ENCODE measurements around the gene RET.

The RET gene

DNA sequence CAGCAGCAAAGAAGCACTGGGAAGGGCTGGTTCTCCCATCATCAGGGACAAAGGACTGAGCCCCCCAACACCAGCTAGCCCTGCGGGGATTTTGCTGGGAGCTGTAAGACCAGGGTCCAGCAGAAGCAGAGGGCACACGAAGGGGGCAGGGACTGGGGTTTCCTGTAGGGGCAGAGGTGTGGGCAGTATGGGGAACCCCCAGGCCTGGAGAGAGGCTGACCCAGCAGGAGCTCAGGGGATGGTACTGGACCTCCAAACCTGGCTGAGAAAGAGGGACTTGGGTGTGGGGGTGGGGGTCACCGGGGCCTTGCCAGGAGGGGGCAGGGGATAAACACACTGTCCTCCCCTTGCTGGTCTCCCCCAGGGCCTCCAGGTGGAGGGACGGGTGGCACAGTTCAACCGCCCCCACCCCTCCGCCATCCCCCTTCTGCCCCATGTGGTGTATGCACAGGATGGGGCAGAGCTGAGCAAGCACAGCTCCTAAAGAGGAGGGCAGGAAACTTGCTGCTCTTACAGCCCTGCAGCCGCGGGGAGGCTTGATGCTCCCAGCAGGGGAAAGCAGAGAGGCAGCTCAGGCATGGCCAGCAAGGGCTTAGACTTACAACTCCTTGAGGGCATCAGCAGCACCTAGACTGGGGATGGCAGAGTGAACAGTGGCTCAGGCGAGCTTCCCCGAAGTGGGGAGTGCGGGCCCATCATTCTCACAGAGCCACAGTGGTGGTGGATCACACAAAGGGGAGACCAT lies 12.4 kb upstream of the RET start:
- DNase-seq, result no peak

DNA sequence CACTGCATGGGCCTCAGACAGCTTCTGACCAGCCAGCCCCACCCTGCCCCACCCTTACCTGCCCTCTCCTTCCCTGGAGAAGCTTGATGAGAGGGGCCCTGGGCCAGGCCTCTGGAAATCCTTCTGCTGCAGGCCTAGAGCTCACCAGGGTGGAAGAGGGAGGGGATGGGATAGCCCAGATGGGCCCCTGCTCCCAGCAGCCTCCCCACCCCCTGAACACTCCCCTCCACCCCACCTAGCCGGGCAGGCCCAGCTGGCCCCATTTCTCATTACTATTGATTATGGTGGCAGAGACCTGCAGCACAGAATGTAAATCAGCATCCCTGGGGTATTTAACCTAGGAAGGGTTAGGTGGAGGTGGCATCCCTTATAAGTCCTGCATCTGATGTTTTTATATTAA lies 11.6 kb upstream of the RET start:
- no peak for DNase-seq

DNA sequence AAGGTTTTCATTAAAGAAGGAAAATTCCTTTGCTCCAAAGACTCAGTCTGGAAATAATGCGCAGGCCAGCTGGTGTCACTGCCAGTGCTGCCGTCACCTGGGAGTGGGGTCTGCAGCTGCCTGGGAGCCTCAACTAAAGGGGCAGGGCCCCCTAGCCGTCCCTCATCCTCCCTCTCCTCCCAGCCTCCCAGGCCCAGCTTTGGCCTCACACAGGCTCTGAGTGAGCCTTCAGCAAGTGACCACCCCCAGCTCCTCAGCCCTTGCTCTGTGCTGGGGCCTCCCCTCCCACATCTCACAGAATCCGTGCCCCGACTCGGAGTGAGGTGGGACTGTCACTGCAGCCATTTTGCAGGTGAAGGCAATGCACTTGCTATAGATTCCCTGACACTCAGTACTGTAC lies 11.1 kb upstream of the RET start:
- no peak for DNase-seq

DNA sequence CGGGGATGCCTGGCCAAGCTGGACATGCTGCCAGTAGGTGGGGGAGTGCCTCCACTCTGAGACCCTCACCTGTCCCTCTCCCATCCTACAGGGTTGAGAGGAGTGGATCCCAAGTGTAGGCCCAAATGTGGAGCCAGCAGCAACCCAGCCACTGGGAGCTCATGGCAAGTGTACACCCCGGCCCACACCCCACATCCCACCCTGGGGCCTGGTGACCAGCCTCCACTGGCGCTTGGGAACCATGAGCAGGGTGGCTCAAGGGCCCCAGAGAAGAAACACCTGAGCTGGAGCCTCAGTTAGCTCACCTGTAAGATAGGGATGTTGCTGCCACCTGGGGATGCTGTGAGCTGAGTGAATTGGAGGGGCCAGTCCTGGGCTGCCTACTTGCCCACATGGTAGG lies 10.4 kb upstream of the RET start:
- DNase-seq, result no peak

DNA sequence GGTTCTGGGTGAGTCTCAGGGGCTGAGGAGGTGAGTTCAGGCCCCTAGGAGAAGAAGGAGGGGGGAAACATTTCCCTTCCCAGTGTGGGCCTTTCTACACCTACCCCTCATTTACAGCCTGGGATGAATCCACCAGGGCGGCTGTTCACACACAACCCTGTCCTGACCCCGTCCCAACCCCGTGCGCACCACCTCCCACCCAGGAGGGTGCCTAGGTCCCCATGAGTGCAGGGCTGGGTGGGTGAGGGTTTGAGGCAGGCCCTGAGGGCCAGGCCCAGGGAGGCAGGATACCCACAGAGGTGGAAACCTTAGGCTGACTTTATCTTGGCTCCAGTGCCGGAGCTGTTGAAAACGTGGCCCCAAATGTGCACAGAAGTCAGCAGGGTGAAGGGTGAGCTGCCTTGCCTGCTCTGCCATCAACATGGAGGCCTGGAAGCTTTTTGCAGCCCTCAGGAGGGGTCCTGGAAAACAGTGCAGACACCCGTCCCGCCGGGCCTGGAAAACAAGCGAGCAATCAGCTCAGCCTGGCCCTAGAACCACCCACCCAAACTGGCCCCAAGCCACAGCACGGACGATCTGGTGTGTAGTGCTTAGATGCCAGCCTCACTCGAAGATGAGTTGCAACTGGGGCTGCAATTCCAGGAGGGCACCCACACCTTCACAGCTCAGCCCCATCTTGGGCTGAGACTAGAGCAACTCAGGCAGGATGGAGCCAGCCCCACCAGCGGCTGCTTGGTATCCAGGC lies 9.3 kb upstream of the RET start:
- no peak for DNase-seq

DNA sequence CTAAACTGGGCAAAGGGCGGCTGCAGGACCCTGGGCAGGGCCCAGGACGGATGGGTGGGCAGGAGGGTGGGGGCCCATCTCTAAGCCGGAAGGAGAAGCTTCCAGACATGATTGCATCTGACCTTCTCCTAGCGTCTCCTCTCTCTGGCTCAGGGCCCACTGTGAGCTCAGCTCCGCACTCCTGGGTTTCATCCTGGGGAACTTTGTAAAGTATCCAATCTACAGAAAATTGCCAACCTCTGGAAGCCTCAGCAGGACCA lies 8.8 kb upstream of the RET start:
- no peak for DNase-seq

DNA sequence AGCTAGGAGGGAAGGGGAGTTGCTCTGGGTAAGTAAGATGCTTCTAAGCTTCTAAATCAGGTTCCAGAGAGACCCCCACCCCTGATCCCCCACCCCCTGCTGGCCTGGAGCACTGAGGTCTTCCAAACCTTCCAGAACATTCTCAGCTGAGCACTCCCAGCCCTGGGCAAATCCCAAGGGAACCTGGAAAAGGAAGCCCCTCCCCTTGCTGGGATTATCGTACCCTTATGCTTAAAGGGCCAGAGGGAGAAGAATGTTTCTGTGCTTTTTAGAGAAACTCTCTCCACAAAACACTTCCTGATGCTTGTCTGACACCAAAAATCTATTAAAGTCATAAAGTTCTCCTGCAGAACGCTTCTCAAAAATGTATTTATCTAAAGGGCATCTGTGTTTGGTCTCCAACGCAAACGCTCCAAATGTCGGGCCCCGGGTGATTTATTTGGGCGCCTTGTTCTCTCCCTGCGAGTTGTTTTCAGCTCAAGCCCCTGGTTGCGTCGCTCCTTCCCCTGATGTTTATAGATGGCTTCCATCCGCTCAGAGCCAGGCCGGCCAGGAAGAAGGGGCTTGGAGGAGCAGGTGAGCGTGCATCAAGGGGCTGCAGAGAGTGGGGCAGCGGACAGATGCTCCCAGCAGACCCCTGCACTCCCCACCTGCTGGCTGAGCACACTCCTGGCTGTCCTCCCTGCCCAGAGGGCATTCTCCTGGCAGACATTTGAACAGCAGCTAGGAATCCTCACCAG lies 8.2 kb upstream of the RET start:
- no peak for DNase-seq

DNA sequence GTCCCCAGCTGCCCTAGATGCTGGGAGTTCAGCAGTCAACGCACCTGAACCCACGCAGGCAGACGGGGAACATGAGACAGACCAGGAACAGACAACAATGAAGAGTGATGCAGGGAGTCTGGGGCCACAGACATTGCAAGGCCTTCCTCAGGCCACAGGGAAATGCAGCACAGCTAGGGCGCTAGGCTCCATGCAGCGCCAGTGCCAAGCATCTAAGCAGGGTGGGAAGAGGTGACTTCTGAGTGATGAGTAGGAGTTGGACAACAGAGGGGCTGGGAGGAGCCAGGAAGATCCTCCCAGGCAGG lies 7.7 kb upstream of the RET start:
- no peak for DNase-seq

DNA sequence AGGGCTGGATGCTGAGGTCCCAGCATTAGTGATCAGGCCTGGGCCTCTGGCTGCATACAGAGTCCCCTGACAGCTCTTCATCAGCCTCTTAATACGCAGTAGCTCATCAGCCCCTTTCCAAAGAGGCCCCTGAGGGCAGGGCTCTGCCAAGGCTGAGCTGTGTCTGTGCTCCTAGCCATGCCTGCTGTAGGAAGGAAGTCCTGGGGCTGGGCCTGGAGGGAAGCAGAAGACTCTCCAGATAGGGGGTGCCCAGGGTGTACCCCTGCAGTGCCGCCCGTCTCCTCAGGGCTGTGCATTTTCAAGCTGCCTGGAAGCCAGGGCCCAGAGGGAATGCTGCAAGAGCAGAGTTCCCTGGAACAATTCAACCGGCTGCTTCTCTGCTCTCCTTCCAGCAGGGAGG lies 7.3 kb upstream of the RET start:
- no peak for DNase-seq

DNA sequence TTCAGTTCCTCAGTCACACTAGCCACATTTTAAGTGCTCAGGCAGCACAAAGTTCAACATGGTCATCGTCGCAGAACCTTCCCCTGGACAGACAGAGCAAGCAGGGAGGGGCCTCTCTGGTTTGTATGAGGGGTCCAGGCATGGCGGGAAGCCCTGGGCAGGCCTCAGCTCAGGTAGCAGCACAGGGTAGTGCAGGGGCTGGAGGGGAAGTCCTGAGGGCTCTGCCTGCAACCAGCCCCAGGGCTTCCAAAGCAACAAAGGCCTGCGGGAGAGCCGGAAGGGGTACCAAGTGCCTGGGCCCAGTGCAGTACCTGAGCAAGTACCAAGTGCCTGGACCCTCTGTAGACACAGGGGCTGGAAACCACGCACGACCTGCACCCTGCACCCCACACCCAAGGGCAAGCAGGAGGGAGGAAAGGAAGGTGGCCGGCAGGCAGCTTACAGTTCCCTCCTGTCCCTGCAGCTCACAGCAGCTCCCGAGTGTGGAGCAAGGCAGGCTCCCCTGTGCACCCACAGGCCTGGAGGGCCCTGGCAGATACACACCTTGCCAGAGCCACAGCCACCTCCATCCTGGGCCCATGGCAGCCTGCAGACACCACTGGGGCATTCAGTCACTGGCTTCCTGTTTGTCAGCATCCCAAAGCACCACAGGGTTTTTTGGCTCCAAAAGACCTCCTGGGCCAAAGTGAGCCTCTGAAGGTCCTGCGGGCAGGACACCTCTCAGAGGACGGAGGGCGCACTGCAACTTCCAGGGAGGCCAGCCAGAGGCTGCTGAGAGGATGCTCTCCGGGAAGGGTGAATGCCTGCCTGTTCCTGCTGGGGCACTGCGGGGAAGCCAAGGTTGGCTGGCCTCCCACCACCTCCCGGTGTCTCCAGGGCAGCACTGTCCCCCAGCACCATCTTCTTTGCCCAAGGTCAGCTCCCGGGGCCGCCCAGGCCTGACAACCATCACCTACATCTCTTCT lies 6.5 kb upstream of the RET start:
- DNase-seq, result no peak

DNA sequence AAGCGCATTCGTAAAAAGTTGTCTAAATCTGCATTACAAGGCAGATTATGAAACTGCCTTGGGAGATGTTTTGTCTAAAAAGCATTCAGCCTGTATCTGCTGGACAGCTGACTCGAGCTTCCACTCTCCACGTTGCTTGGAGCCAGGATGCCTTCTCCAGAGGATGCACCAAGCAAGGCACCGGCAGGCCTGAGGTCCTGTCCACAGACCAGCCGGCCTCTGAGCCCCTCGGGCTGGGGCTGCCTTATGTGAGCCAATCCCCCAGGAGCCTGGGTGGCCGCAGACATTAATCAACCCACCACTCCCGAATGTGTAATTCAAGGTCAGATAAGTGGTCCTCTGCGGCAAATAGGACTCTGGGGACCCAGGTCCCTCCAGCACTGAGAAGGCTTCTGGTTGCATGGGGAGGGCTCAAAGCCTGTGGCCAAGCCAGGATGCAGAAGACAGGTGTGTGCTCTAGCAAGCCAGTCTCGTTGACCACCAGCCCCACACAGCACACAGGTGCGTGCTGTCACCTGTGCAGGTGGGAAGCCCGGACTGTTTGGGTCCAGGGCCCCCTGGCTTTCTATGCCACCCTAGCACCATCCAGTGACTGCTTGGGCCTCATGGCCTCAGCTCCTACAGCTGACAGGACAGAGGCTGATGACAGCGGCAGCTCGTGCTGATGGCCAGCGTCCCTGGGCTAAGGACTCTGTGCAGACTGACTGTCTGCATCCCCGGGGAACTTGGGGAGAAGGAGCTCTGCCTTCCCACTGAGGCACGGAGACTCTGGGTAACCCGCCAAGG lies 4.8 kb upstream of the RET start:
- DNase-seq, result no peak

DNA sequence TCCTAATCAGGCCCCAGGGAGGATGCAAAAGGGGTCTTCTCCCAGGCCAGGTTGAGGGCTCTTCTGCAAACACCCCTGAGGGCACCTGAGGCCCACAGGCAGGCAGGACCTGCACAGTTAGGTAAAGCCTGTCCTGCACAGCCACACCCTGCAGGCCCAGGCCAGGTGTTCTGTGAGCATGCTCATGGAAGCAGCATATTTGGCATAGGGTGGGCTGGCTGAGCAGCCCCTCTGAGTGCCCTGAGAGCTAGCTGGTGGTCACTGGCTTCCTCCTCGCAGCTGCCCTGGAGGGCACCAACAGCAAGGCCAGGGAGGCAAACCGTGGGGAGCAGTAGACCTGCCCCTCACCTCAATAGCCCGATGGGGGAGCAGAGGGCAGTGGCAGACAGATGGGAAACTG lies 3.7 kb upstream of the RET start:
- DNase-seq, result no peak

DNA sequence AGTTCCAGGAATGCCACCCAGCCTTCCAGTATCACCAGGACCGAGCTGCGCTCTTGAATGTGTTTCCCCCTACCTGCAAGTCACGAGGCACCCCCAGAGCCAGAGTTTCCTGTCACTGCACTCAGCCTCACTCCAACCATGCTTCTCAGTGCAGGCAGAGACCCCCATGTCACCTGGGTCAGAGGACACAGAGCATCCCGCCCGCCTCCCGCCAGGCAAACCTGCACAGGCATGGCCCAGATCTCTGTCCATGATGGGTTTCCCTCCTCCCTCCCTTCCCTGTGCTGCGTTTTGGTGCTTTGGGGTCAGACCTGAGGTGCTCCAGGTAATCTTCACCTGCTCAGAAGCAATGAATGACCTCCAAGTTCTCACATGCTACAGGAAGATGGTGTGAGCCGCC lies 3.1 kb upstream of the RET start:
- DNase-seq, result no peak

DNA sequence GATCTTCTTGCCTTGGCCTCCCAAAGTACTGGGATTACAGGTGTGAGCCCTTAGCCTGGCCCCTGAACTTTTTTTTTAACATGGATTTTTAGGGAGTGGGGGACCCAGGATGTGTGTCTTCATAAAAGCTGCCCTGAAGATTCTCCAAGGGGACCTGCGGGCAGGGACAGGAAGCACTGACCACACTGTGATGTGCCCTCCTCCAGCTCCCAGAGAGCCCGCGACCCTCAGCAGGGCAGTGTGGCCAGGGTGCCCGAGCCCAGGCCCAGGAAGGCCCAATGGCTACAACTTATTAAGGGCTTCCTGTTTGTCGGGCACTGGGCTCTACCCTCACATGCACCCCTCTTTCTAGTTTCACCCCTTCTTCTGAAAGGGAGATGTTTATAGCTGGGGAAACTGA lies 2.5 kb upstream of the RET start:
- no peak for DNase-seq

DNA sequence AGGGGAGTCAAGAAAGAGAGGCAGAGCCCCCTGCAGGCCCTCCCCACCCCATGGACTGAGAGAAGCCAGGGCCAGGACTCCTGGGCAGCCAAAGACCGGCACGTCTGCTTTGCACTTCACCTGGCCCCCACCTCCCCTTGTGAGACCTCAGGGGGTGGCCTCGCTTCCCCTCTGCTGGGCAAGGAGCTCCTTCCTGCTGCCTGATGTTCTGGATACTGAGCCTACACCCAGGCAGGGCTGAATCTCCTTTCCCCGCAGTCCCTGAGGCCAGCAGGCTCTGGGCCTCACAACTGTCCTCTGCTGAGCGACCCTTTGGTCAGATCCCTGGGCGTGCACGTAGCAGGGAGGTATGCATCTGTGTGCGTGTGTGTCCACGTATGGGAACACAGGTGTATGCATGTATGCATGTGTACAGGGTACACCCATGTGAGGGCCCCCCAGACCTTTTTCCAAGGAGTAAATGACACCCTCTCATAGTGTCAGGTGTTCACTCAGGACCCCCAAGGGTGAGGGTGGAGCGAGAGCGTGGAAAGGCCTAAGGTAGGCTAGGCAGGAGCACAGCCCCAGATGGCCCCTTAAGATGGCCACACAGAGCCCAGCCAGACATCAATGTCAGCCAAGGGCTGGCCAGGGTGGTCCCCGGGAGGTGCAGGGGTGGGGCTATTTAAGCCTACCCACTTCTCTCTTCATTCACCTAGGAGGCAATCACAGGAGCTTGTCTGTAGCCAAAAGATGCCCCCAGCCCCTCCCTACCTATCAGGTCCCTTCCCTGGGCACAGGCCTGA lies 1.9 kb upstream of the RET start:
- no peak for DNase-seq

DNA sequence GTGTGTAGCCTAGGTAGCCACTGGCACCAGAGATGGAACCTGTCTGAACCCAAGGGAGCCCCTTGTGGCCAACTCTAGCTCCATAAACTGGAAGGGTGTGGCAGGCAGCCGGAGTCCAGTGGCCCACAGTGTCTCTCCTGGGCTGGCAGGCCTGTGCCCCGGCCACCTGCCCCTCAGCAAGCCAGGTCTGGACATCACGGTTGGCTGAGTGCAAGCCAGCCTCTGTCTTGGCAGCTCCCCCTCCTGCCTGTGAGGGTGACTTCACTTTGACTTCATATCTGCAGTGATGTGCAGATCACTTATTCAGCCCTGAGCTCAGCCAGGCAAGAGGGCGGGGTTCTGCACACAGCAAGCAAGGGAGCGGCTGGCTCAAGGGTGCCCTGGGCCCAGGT lies 1.3 kb upstream of the RET start:
- no peak for DNase-seq

DNA sequence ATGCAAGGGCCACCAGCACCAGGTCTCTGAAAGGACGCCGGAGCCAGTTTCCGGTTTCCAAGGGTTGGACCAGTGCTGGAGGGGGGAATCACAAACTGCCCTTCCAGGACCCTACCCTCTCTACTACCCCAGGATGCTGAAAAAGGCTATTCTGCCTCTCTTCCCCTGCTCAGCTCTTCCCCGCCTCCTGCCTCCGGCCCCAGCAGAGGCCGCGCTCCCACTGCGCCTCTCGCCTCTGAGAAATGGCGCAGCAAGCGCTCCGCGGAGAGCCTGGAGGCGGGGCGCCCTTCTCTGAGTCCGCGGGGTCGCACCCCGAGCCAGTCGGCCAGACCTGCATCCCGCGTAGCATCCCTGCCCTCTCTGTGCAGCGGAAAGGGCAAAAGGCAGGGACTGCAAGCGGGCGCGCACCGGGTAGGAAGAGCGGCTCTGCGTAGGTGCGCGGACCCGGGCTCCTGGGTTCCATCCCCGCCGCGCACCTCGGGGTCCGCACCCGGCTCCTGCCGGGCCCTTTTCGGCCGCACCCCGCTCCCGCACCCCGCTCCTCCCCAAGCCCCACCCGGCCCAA lies 476 bp upstream of the RET start:
- DNase-seq, result no peak

DNA sequence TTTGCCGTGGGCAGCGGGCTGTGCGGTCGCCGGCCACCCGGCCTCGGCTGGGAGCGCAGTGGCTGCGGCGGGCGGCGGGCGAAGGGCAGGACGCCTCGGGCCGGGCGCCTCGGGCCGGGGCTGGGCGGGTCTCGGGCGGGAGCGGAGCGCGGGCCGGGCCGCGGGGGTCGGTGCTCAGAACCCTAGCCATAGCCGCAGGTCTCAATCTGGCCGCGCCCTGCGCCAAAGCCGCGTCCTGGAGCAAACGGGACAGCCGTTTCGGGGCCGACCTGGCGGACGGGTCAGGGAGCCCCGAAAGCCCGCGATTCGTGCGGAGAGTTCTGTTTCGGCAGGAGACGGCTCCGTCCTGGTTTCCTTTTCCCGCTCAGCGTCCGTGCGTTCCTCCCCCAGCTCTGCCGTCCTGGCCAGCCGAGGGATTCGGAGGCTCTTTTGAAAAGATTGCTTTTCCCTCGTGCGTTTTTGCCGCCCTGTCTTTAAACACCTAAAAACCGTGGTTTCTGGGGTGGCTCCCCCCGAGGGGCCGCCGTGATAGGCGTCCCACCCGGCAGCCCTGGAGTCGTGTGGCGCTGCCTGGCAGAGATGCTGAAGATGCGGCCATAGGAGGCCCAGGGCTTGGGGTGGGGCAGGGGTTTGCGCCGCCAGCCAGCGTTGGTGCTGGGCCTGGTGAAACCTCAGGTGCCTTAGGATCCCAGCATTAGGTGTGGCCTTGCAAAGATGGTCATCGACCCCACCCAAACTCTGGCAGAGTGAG lies 727 bp downstream of the RET start:
- no peak for DNase-seq

DNA sequence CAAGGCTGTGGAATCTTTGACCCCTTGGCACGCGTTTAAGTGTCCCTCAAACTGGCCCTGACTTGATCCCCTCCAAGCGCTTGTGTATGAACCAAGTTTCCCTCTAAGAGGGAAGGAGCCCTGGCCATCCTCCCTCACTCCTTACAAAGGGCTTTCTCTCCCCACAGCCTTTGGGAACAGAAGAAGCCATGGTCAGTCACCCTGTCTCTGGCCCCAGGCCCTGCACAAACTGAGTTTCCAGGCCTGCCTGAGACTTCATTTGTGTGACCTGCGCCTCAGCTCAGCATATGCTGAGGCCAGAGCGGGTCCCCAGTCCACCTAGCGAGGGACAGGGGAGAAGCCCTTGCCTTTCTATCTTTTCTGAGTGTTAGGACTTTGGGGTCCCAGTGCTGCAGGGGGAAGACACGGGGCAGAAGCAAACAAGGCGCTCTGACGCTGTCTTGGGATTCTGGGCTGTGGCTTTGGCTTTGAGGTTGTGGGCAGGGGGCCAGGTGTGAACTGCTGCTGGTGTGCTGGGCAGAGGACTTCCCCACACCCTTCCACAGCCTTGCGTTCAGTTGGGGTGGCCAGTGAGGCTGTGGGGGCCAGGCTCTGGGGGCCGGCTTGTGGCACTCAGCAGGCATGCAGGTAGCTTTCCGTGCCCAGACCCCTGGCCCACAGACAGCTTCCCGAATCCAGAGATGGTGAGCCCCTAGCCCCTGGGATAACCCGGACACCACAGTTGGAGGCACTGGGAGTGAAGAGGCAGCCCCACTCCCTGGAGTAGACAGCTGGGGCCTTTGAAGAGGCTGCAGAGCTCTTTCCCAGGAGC lies 1.5 kb downstream of the RET start:
- no peak for DNase-seq

DNA sequence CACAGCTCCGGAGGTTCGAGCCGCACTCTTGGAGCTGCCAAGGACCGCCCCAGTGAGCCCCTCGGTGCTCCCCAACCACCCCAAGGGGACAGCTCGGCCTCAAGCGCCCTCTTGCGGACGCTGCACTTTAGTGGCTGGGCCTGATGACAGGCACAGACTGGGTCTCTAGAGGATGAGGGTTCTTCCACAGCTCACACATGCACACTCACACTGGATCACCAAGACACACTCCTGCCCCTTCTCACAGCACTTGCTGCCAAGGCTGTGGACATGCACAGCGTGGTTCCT lies 2.1 kb downstream of the RET start:
- DNase-seq, result peak; percentile 29

Measured in NCI-H2029 (cell line).